Upper lobe of left lung (tissue), 4 donors: ENCODE measurements around the gene PKNOX2.

Experiments used
- POLR2AphosphoS5 ChIP-seq, 2 donors: sonication (generic); formaldehyde crosslinking; IDR thresholded peaks; one replicate each; pipeline ENCODE4 v1.5.1; 2017; ENCODE audit warnings: antibody characterized with exemption in 2 of 2
- TF ChIP-seq, protein P1 (sequence below), 6 experiments: fragments of 450-650 bp in 4 of 6; fragments of 200-600 bp in 2 of 6; sonication (generic) in 2 of 6; IDR thresholded peaks; one replicate each; pipeline ENCODE4 v1.5.1; 2016 to 2019; ENCODE audit warnings: antibody characterized with exemption in 6 of 6

DNA sequence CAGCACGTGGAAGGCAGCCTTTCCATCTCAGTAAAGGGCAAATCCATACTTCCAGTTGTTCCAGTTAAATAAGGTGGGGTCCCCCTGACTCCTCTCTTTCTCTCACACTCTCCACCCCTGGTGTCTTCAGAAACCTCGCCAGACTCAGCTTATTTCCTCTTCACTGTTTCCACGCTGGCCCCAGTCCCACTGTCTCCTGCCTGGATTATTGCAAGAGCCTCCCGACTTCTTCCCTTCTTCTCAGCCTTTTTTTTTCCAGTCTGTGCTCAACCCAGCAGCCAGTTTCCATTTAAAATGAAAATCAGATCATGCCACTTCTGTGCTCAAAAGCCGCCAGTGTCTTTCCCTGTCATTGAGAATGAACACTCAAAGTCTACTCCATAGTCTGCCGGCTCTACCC is 131.4 kb downstream of the PKNOX2 start:
- TF ChIP-seq, protein P1, sequence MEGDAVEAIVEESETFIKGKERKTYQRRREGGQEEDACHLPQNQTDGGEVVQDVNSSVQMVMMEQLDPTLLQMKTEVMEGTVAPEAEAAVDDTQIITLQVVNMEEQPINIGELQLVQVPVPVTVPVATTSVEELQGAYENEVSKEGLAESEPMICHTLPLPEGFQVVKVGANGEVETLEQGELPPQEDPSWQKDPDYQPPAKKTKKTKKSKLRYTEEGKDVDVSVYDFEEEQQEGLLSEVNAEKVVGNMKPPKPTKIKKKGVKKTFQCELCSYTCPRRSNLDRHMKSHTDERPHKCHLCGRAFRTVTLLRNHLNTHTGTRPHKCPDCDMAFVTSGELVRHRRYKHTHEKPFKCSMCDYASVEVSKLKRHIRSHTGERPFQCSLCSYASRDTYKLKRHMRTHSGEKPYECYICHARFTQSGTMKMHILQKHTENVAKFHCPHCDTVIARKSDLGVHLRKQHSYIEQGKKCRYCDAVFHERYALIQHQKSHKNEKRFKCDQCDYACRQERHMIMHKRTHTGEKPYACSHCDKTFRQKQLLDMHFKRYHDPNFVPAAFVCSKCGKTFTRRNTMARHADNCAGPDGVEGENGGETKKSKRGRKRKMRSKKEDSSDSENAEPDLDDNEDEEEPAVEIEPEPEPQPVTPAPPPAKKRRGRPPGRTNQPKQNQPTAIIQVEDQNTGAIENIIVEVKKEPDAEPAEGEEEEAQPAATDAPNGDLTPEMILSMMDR (IDR thresholded peaks at IDR 0.05), result no peak
- no peak for TF ChIP-seq POLR2AphosphoS5 (IDR thresholded peaks at IDR 0.05)
